HG02623 (cell line): ENCODE measurements around the gene NEK7.

Experiments
- ATAC-seq: cut with Tn5 transposase; IDR thresholded peaks from one replicate; pipeline ENCODE4 v1.9.1; 2021; ENCODE audit warnings: moderate library complexity; ENCODE audit not compliant: unreplicated experiment

NEK7 gene

GRCh38 chr1:198333744-198334143, 176.9 kb downstream of the NEK7 start:
- ATAC-seq, result no peak

- no peak for ATAC-seq
These were observed 178.9 kb downstream of the NEK7 start for GRCh38 chr1:198335663-198336062.

GRCh38 chr1:198337886-198338285, 181.1 kb downstream of the NEK7 start:
- ATAC-seq, result no peak

- no peak for ATAC-seq
These were observed 183.3 kb downstream of the NEK7 start for GRCh38 chr1:198340139-198340538.

GRCh38 chr1:198346178-198346577, 189.4 kb downstream of the NEK7 start:
- ATAC-seq, result no peak

GRCh38 chr1:198350456-198350855, 193.7 kb downstream of the NEK7 start:
- ATAC-seq, result no peak

GRCh38 chr1:198352975-198353695, 196.3 kb downstream of the NEK7 start:
- peak; percentile 87 for ATAC-seq

- ATAC-seq, result no peak
These were observed 201.1 kb downstream of the NEK7 start for GRCh38 chr1:198357937-198358336.

GRCh38 chr1:198359024-198359653, 202.3 kb downstream of the NEK7 start:
- ATAC-seq, result no peak

GRCh38 chr1:198360208-198360729, 203.5 kb downstream of the NEK7 start:
- ATAC-seq, result no peak

GRCh38 chr1:198361237-198361767, 204.5 kb downstream of the NEK7 start:
- ATAC-seq, result no peak

GRCh38 chr1:198363625-198364151, 206.9 kb downstream of the NEK7 start:
- peak; percentile 65 for ATAC-seq

GRCh38 chr1:198364471-198364870, 207.7 kb downstream of the NEK7 start:
- ATAC-seq, result no peak

- ATAC-seq, result no peak
These were observed 210.5 kb downstream of the NEK7 start for GRCh38 chr1:198367296-198367695.

- no peak for ATAC-seq
These were observed 214.2 kb downstream of the NEK7 start for GRCh38 chr1:198370996-198371395.
